ENCODE measurements around the gene ADD3. TPM values are rescaled to one million over a fixed set of nuclear protein-coding genes. Genes with fewer than 3 reads are reported as not detected.

The ADD3 gene
- total RNA-seq, 2 experiments from 2014 or later, result 124 to 206 TPM

DNA sequence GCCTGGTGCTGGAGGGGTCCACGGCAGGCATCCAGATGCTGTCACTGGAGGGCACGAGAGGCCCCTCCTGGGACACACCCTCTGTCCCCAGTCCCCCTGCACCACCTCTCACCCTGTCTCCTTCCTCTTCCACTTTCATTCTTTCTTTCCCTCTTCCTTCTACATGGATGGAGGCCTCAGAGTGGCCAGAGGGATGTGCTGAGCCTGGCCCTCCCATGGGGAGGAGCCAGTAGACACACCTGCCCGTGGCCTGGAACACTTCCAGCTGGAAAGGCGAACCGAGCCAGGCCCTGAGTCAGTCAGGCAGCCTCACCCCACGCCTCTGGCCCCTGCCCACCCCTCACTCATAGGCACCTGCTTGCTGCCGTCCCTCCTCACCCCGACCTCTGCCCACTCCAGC is 143.7 kb downstream of the ADD3 start:
- Mint-ChIP-seq H3K36me3 (peaks cover 4% of the 10 kb centered on the region), H3K4me1 (peaks cover 28% of the 10 kb centered on the region), H3K4me3 (no peak overlapping the region), H3K27ac (no peak overlapping the region), H3K27me3 (peaks cover 82% of the 10 kb centered on the region), H3K9me3 (ENCODE audit: low read depth) (no peaks in the 10 kb centered on the region)
- CTCF ChIA-PET, result interaction anchor here (0.9 kb wide), 1 partner anchor 11 kb away, joined by 3 read pairs; no protein-coding TSS in a partner anchor
- DNase-seq, result no peak
- no peak for ATAC-seq

DNA sequence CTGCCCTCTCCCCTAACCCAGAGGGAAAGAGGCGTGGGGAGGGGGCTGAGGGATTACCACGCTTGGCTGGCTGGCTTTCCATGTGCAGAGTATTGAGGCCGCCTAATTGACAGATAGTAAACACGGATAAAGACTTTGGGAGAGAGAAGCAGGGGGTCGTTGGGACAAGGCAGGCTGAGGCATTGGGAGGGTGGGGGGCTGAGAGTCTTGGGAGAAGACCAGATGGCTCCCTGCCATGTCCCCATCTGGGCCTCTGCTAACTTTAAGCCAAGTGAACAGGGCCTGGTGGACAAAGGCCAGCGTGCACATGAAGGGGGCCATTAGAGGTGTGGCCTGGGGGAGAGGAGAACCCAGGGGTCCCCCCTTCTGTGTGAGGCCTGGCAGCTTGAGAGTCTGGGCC is 144.2 kb downstream of the ADD3 start:
- CTCF ChIA-PET, result interaction anchor here (0.9 to 2.0 kb wide), 2 partner anchors 10 to 14 kb away, joined by 3 to 8 read pairs; no protein-coding TSS in a partner anchor
- H3K27me3 Mint-ChIP-seq, result peaks cover 80% of the 10 kb centered on the region

DNA sequence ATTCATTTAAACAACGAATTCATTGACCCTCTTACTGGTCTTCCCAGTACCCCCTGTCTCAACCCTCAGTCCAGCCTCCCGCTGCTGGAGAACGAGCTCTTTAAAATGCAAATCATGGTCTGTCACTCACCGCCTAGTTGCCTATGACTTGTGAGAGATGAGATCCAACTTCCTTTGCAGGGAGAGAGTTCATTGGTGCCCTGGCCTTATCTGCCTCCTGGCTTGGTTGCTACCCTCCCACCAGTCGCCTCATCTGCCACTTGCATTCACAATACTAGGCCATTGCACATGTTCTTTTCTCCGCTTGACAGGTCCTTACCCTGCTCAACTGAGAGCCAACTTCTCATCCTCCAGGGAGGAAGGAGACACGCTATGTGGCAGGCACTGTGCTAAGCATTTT is 145.6 kb downstream of the ADD3 start:
- ATAC-seq (no peak), DNase-seq (no peak)
- H3K4me3 Mint-ChIP-seq, result no peak overlapping the region
- no peak overlapping the region for H3K27ac Mint-ChIP-seq
- H3K9me3 Mint-ChIP-seq (ENCODE audit: low read depth), result no peaks in the 10 kb centered on the region
- CTCF ChIA-PET, result interaction anchor here (1.2 to 2.0 kb wide), 5 partner anchors 12 to 72 kb away, joined by 3 to 8 read pairs (median 3); no protein-coding TSS in a partner anchor
- H3K36me3 Mint-ChIP-seq, result peaks cover 8% of the 10 kb centered on the region
- H3K4me1 Mint-ChIP-seq, result peaks cover 42% of the 10 kb centered on the region
- peaks cover 78% of the 10 kb centered on the region for H3K27me3 Mint-ChIP-seq

More for the DNA sequence above, 144.2 kb downstream of the ADD3 start:
- Mint-ChIP-seq H3K27ac (no peak overlapping the region), H3K9me3 (ENCODE audit: low read depth) (no peaks in the 10 kb centered on the region), H3K4me1 (peaks cover 33% of the 10 kb centered on the region), H3K36me3 (peaks cover 8% of the 10 kb centered on the region), H3K4me3 (no peak overlapping the region)
- DNase-seq (no peak), ATAC-seq (no peak)

DNA sequence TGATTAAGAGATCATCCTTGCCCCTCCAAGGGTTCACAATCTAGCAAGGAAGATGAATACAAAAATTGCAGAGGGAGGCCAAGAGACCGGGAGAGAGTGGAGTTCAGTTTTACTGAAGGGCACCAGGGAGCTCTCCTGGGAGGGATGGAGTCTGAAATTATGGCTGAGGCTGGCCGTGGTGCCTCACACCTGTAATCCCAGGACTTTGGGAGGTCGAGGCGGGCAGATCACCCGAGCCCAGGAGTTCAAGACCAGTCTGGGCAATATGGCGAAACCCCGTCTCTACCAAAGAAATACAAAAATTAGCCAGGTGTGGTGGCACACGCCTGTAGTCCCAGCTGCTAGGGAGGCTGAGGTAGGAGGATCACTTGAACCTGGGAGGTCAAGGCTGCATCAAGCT is 148.3 kb downstream of the ADD3 start:
- Mint-ChIP-seq H3K27ac (no peak overlapping the region), H3K36me3 (peaks cover 8% of the 10 kb centered on the region), H3K9me3 (ENCODE audit: low read depth) (no peaks in the 10 kb centered on the region), H3K4me3 (no peak overlapping the region), H3K4me1 (peaks cover 44% of the 10 kb centered on the region), H3K27me3 (peaks cover 79% of the 10 kb centered on the region)
- DNase-seq (no peak), ATAC-seq (no peak)
- CTCF ChIA-PET, result interaction anchor here (1.5 to 2.4 kb wide), 4 partner anchors 15 to 246 kb away, joined by 3 to 12 read pairs (median 8); no protein-coding TSS in a partner anchor

DNA sequence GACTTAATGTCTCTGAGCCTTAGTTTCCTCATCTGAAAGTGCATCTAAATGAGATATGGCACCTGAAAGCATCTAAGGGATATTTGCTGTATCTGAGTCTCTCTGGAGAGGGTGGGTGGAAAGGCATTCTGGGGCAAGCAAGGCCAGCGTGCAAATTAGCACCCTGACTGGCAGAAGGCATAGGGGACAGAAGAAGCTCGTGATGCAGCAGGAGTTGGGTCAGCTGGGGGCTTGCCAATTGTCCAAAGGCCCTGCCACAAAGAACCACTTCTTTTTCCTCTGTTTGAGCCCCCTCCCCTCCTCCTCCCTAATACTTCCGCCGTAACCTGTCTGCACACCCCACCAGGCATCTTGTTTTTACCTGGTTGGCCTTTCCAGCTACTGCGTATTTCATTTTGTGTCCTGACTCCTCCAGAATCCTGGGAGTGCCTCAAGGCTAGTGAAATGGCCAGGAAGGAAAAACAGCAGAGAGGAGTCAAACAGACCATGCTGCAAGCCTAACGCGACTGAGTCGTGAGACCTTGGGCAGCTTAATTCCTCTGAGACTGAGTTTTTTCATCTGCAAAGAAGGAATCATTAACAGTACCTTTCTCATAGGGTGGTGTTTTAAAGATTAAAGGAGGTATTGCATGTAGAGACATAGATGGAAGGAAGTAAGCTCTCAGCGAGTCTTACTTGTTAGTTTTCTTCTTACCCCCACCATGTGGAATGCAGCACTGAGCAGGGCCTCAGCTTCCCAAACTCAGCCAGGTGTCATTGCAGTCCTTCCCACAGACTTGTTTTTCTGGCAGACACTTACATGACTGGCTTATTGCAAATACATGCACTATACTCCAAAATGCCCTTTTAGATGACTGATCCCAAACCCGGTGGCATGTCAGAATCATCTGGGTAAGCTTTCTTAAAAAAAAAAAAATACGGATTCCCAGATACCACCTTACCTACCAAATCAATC is 150.5 kb downstream of the ADD3 start:
- H3K4me1 Mint-ChIP-seq, result peaks cover 44% of the 10 kb centered on the region
- no peak overlapping the region for H3K4me3 Mint-ChIP-seq
- CTCF ChIA-PET, result interaction anchor here (0.8 to 2.4 kb wide), 8 partner anchors 10 to 353 kb away, joined by 3 to 12 read pairs (median 8); no protein-coding TSS in a partner anchor
- DNase-seq (peak; percentile 35), ATAC-seq (no peak)
- H3K9me3 Mint-ChIP-seq (ENCODE audit: low read depth), result no peaks in the 10 kb centered on the region
- peaks cover 83% of the 10 kb centered on the region for H3K27me3 Mint-ChIP-seq
- H3K27ac Mint-ChIP-seq, result peak overlapping the region; percentile 5
- peaks cover 8% of the 10 kb centered on the region for H3K36me3 Mint-ChIP-seq

DNA sequence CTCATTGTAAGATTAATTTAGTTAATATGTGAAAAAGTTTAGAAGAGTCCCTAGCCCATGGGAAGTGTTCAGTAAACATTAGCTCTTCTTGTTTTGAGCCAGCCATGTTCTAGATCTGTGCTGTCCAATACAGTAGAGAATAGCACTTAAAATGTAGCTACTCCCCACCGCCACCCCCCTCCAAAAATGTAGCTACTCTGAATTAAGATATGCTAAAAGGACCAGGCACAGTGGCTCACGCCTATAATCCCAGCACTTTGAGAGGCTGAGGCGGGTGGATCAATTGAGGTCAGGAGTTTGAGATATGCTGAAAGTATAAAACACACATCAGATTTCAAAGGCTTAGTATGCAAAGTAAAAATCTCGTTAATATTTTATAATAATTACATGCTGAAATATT is 152.3 kb downstream of the ADD3 start:
- peaks cover 6% of the 10 kb centered on the region for H3K36me3 Mint-ChIP-seq
- H3K9me3 Mint-ChIP-seq (ENCODE audit: low read depth), result no peaks in the 10 kb centered on the region
- peaks cover 31% of the 10 kb centered on the region for H3K4me1 Mint-ChIP-seq
- CTCF ChIA-PET, result interaction anchor here (1.2 to 2.4 kb wide), 3 partner anchors 8 to 136 kb away, joined by 3 to 11 read pairs (median 9); no protein-coding TSS in a partner anchor
- H3K4me3 Mint-ChIP-seq, result no peak overlapping the region
- no peak overlapping the region for H3K27ac Mint-ChIP-seq
- ATAC-seq (no peak), DNase-seq (peak; percentile 16)
- peaks cover 81% of the 10 kb centered on the region for H3K27me3 Mint-ChIP-seq

DNA sequence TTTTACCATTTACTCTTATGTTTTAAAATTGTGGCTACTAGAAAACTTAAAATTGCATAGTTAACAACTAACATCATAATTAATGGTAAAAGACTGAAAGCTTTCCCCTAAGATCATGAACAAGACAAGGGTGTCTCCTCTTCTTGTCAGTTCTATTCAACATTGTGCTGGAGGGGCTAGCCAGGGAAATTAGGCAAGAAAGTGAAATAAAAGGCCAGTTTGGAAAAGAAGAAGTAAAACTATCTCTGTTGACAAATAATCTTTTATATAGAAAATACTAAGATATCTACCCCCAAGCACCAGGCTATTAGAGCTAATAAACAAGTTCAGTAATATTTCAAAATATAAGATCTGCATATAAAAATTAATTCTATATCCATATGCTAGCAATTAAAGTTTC is 152.7 kb downstream of the ADD3 start:
- Mint-ChIP-seq H3K36me3 (peaks cover 4% of the 10 kb centered on the region), H3K4me1 (peaks cover 32% of the 10 kb centered on the region), H3K4me3 (no peak overlapping the region), H3K27ac (no peak overlapping the region), H3K9me3 (ENCODE audit: low read depth) (no peaks in the 10 kb centered on the region), H3K27me3 (peaks cover 83% of the 10 kb centered on the region)
- DNase-seq (no peak), ATAC-seq (no peak)
- CTCF ChIA-PET, result interaction anchor here (2.0 kb wide), 1 partner anchor 8 kb away, joined by 9 read pairs; no protein-coding TSS in a partner anchor

DNA sequence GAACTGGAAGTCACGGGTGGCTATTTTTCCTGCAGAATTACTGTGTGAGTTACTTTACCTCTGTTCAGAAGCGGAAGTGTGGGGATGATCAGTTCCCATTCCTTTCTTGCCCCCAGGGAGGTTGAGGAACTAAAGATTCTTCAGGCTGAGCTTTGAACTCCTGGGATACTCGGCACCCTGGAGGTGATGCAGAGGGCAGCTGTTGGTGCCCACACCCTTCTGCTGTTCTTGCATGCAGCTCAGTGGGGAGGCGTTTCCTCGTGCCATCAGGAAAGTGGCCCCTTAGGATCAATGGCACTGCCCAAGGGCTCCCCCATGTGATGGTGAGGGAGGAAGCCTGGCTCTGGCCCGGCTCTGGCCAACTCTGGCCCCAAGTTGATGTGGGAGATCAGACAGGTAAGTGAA is 155.0 kb downstream of the ADD3 start:
- peaks cover 11% of the 10 kb centered on the region for H3K4me1 Mint-ChIP-seq
- ATAC-seq, result no peak
- no peak overlapping the region for H3K27ac Mint-ChIP-seq
- no peaks in the 10 kb centered on the region for H3K36me3 Mint-ChIP-seq
- CTCF ChIA-PET, result interaction anchor here (1.2 to 1.8 kb wide), 3 partner anchors 11 to 25 kb away, joined by 3 to 5 read pairs (median 5); no protein-coding TSS in a partner anchor
- H3K9me3 Mint-ChIP-seq (ENCODE audit: low read depth), result no peaks in the 10 kb centered on the region
- peak; percentile 39 for DNase-seq
- H3K27me3 Mint-ChIP-seq, result peaks cover 92% of the 10 kb centered on the region
- H3K4me3 Mint-ChIP-seq, result no peak overlapping the region

DNA sequence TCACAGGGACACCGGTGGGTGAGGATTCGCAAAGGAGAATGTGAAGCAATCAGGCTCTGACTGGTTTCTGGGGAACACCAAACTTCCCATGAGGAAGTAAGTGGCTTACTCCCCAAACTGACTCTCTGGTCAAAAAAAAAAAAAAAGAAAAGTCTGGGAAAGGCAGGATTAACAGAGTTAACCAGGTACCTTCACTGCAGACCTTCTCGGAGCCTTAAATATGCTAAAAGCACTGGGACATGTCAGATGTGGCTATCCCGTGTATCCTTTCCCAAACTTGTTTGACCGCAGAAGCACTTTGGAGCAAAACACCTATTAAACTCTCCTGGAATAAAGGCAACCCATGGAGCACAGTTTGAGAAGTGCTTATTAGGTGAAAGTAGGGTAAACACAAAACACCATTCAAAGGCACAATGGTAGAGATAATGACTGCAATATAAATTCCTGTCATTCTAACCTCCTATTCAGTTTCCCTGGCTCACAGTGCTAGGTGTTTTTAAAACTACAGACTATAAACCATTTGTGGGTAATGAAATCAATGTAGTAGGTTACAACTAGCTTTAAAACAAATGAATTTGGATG is 155.5 kb downstream of the ADD3 start:
- Mint-ChIP-seq H3K4me3 (no peak overlapping the region), H3K36me3 (no peaks in the 10 kb centered on the region), H3K27me3 (peaks cover 92% of the 10 kb centered on the region), H3K27ac (no peak overlapping the region), H3K9me3 (ENCODE audit: low read depth) (no peaks in the 10 kb centered on the region), H3K4me1 (peaks cover 11% of the 10 kb centered on the region)
- ATAC-seq (no peak), DNase-seq (peak; percentile 31)
- CTCF ChIA-PET, result interaction anchor here (1.8 kb wide), 1 partner anchor 25 kb away, joined by 5 read pairs; no protein-coding TSS in a partner anchor

DNA sequence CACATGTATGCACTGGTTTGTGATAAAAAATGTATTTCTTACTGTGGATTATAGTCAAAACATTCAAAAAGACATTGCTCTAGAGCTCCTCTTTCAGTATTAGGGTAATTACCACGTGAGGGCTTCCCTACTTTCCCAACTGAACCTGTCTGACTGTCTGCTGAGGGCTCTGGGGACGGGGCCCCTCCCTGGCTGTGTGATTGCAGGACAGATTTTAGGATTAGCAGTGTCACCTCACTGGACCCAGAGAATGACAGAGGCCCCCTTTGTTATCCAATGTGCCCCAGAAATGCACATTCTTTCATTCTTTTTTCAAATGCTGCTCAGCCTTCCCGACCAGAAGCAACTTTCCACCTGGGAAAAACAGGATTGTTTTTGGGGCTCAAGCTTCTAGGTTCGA is 156.1 kb downstream of the ADD3 start:
- Mint-ChIP-seq H3K9me3 (ENCODE audit: low read depth) (no peaks in the 10 kb centered on the region), H3K36me3 (no peaks in the 10 kb centered on the region), H3K4me1 (peaks cover 13% of the 10 kb centered on the region), H3K27ac (no peak overlapping the region), H3K27me3 (peaks cover 92% of the 10 kb centered on the region), H3K4me3 (no peak overlapping the region)
- DNase-seq, result peak; percentile 27
- CTCF ChIA-PET, result interaction anchor here (1.8 kb wide), 1 partner anchor 26 kb away, joined by 5 read pairs; no protein-coding TSS in a partner anchor
- ATAC-seq, result no peak

DNA sequence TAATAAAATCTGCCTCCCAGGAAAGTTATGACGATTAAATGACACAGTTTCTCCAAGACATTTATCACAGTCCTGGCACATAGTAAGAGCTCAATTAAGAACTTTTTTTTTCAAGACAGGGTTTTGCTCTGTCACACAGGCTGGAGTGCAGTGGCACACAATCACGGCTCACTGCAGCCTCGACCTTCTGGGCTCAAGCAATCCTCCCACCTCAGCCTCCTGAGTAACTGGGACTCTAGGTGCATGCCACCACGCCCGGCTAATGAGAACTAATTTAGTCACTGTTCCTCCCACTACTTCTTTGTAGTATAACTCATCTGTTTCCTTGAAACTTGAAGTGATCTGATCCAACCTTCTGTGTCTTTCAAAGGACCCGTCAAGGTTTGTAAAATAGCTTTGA is 157.5 kb downstream of the ADD3 start:
- Mint-ChIP-seq H3K27me3 (peaks cover 92% of the 10 kb centered on the region), H3K27ac (no peak overlapping the region), H3K4me1 (peaks cover 15% of the 10 kb centered on the region), H3K36me3 (no peaks in the 10 kb centered on the region), H3K4me3 (no peak overlapping the region), H3K9me3 (ENCODE audit: low read depth) (no peaks in the 10 kb centered on the region)
- CTCF ChIA-PET, result interaction anchor here (0.8 to 1.2 kb wide), 4 partner anchors 26 to 54 kb away, joined by 3 to 5 read pairs (median 3); no protein-coding TSS in a partner anchor
- ATAC-seq, result no peak
- DNase-seq, result peak; percentile 30

DNA sequence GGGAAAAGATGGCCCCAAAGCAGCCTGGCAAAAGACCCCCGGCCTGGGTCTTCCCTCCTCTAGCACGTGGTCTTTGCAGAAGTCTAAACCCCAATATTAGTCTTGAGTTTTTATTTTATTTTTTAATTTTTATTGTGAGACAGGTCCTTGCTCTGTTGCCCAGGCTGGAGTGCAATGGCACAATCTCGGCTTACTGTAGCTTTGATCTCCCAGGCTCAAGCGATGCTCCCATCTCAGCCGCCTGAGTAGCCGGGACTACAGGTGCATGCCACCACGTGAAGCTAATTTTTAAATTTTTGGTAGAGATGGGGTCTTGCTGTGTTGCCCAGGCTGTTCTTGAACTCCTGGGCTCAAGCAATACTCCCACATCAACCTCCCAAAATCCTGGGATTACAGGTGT is 159.4 kb downstream of the ADD3 start:
- no peak overlapping the region for H3K27ac Mint-ChIP-seq
- no peak for ATAC-seq
- H3K36me3 Mint-ChIP-seq, result no peaks in the 10 kb centered on the region
- CTCF ChIA-PET, result interaction anchor here (0.6 to 2.1 kb wide), 3 partner anchors 8 to 433 kb away, joined by 4 to 10 read pairs (median 9); no protein-coding TSS in a partner anchor
- peaks cover 18% of the 10 kb centered on the region for H3K4me1 Mint-ChIP-seq
- DNase-seq, result no peak
- no peak overlapping the region for H3K4me3 Mint-ChIP-seq
- peaks cover 93% of the 10 kb centered on the region for H3K27me3 Mint-ChIP-seq
- no peaks in the 10 kb centered on the region for H3K9me3 Mint-ChIP-seq (ENCODE audit: low read depth)
